Measurements from ENCODE around the gene CDH13.

The CDH13 gene

GRCh38 chr16:82801361-82801760 is 174.6 kb downstream of the CDH13 start:
- no peak for TF ChIP-seq FOXP2 (optimal IDR thresholded peaks at IDR 0.05; ENCODE audit: borderline replicate concordance, extremely low read depth, extremely low read length, insufficient read depth)
- no peak for TF ChIP-seq TAF1 (IDR thresholded peaks at IDR 0.05; ENCODE audit: borderline replicate concordance, insufficient read depth, low read length)
- no peak for TF ChIP-seq POLR2AphosphoS5 (IDR thresholded peaks at IDR 0.05; ENCODE audit: low read depth, low read length)
- TF ChIP-seq SIN3A (IDR thresholded peaks at IDR 0.05; ENCODE audit: borderline replicate concordance, insufficient read depth, low read length): no peak
- TF ChIP-seq, protein P1, sequence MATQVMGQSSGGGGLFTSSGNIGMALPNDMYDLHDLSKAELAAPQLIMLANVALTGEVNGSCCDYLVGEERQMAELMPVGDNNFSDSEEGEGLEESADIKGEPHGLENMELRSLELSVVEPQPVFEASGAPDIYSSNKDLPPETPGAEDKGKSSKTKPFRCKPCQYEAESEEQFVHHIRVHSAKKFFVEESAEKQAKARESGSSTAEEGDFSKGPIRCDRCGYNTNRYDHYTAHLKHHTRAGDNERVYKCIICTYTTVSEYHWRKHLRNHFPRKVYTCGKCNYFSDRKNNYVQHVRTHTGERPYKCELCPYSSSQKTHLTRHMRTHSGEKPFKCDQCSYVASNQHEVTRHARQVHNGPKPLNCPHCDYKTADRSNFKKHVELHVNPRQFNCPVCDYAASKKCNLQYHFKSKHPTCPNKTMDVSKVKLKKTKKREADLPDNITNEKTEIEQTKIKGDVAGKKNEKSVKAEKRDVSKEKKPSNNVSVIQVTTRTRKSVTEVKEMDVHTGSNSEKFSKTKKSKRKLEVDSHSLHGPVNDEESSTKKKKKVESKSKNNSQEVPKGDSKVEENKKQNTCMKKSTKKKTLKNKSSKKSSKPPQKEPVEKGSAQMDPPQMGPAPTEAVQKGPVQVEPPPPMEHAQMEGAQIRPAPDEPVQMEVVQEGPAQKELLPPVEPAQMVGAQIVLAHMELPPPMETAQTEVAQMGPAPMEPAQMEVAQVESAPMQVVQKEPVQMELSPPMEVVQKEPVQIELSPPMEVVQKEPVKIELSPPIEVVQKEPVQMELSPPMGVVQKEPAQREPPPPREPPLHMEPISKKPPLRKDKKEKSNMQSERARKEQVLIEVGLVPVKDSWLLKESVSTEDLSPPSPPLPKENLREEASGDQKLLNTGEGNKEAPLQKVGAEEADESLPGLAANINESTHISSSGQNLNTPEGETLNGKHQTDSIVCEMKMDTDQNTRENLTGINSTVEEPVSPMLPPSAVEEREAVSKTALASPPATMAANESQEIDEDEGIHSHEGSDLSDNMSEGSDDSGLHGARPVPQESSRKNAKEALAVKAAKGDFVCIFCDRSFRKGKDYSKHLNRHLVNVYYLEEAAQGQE (IDR thresholded peaks at IDR 0.05; ENCODE audit: insufficient read depth in 1 of 2, low read depth in 2 of 2, low read length in 2 of 2): no peak

DNA sequence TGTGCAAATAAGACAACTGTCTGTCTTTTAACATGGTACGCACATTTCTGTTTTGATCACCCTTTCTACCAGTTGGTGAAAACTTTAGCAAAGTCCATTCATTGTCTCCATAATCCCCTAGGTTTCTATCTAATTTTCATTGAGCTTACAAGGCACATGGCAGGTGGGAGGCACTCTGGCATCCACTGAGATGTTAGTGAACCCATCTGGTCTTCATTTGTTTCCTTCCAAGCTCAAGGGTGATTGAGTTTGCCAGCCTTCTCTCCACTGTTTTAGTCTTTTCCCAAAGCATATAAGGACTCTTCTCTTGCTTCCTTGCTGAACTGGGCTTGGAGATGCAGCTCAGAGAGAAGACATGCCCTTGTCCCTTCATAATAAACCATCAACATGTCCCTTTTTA is 179.1 kb downstream of the CDH13 start:
- TF ChIP-seq TAF1 (IDR thresholded peaks at IDR 0.05; ENCODE audit: borderline replicate concordance, insufficient read depth, low read length) (no peak), POLR2AphosphoS5 (IDR thresholded peaks at IDR 0.05; ENCODE audit: low read depth, low read length) (no peak), FOXP2 (optimal IDR thresholded peaks at IDR 0.05; ENCODE audit: borderline replicate concordance, extremely low read depth, extremely low read length, insufficient read depth) (no peak), SIN3A (IDR thresholded peaks at IDR 0.05; ENCODE audit: borderline replicate concordance, insufficient read depth, low read length) (no peak)
- TF ChIP-seq, protein P1 (IDR thresholded peaks at IDR 0.05; ENCODE audit: insufficient read depth in 1 of 2, low read depth in 2 of 2, low read length in 2 of 2): no peak

GRCh38 chr16:82807311-82807710 is 180.5 kb downstream of the CDH13 start:
- TF ChIP-seq TAF1 (IDR thresholded peaks at IDR 0.05; ENCODE audit: borderline replicate concordance, insufficient read depth, low read length) (no peak), FOXP2 (optimal IDR thresholded peaks at IDR 0.05; ENCODE audit: borderline replicate concordance, extremely low read depth, extremely low read length, insufficient read depth) (no peak), POLR2AphosphoS5 (IDR thresholded peaks at IDR 0.05; ENCODE audit: low read depth, low read length) (no peak), SIN3A (IDR thresholded peaks at IDR 0.05; ENCODE audit: borderline replicate concordance, insufficient read depth, low read length) (no peak)
- TF ChIP-seq, protein P1 (IDR thresholded peaks at IDR 0.05; ENCODE audit: insufficient read depth in 1 of 2, low read depth in 2 of 2, low read length in 2 of 2): no peak

- TF ChIP-seq TAF1 (IDR thresholded peaks at IDR 0.05; ENCODE audit: borderline replicate concordance, insufficient read depth, low read length): no peak
- TF ChIP-seq SIN3A (IDR thresholded peaks at IDR 0.05; ENCODE audit: borderline replicate concordance, insufficient read depth, low read length): no peak
- TF ChIP-seq, protein P1 (IDR thresholded peaks at IDR 0.05; ENCODE audit: insufficient read depth in 1 of 2, low read depth in 2 of 2, low read length in 2 of 2): no peak
- no peak for TF ChIP-seq POLR2AphosphoS5 (IDR thresholded peaks at IDR 0.05; ENCODE audit: low read depth, low read length)
- no peak for TF ChIP-seq FOXP2 (optimal IDR thresholded peaks at IDR 0.05; ENCODE audit: borderline replicate concordance, extremely low read depth, extremely low read length, insufficient read depth)
These were observed 181.3 kb downstream of the CDH13 start for GRCh38 chr16:82808036-82808435.

- no peak for TF ChIP-seq FOXP2 (optimal IDR thresholded peaks at IDR 0.05; ENCODE audit: borderline replicate concordance, extremely low read depth, extremely low read length, insufficient read depth)
- TF ChIP-seq TAF1 (IDR thresholded peaks at IDR 0.05; ENCODE audit: borderline replicate concordance, insufficient read depth, low read length): no peak
- TF ChIP-seq, protein P1 (IDR thresholded peaks at IDR 0.05; ENCODE audit: insufficient read depth in 1 of 2, low read depth in 2 of 2, low read length in 2 of 2): peak in 1 of 2 experiments; percentile 78; a peak in 2 of 4 replicates
- TF ChIP-seq SIN3A (IDR thresholded peaks at IDR 0.05; ENCODE audit: borderline replicate concordance, insufficient read depth, low read length): no peak
These were observed 183.3 kb downstream of the CDH13 start for GRCh38 chr16:82810077-82810476.
